22Rv1 (cell line): ENCODE measurements around the gene CDKAL1.

Source experiments
- H3K27ac ChIP-seq: fragments of 450-650 bp; 2 replicates; pipeline ENCODE4 v1.5.1; 2017
- ZFX ChIP-seq: fragments of 450-650 bp; IDR thresholded peaks from 2 replicates; pipeline ENCODE4 v1.6.1; 2017; ENCODE audit warnings: antibody characterized with exemption, borderline replicate concordance
- TF ChIP-seq, protein P1 (sequence below): fragments of 450-650 bp; IDR thresholded peaks from 2 replicates; pipeline ENCODE4 v1.5.1; 2017; ENCODE audit warnings: mild to moderate bottlenecking

Gene CDKAL1

DNA sequence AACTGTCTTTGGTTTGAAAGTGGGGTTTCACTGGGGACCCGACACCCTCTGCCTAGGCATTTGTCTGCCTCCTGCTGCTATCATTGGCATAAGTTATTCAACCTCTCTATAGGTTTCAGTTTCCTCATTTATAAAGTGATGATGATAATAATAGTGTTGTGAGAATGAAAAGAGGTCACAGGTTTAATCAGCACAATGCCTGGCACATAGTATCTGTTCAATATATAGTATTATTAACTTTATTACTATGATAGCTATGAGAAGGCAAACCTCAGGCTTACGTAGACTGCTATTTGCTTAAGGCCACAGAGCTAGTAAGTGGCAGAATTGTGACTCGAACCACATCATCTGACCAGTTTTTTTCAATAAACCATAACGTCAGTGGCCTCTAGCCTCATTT lies 256.8 kb downstream of the CDKAL1 start:
- TF ChIP-seq ZFX: no peak
- TF ChIP-seq, protein P1, sequence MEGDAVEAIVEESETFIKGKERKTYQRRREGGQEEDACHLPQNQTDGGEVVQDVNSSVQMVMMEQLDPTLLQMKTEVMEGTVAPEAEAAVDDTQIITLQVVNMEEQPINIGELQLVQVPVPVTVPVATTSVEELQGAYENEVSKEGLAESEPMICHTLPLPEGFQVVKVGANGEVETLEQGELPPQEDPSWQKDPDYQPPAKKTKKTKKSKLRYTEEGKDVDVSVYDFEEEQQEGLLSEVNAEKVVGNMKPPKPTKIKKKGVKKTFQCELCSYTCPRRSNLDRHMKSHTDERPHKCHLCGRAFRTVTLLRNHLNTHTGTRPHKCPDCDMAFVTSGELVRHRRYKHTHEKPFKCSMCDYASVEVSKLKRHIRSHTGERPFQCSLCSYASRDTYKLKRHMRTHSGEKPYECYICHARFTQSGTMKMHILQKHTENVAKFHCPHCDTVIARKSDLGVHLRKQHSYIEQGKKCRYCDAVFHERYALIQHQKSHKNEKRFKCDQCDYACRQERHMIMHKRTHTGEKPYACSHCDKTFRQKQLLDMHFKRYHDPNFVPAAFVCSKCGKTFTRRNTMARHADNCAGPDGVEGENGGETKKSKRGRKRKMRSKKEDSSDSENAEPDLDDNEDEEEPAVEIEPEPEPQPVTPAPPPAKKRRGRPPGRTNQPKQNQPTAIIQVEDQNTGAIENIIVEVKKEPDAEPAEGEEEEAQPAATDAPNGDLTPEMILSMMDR: no peak

DNA sequence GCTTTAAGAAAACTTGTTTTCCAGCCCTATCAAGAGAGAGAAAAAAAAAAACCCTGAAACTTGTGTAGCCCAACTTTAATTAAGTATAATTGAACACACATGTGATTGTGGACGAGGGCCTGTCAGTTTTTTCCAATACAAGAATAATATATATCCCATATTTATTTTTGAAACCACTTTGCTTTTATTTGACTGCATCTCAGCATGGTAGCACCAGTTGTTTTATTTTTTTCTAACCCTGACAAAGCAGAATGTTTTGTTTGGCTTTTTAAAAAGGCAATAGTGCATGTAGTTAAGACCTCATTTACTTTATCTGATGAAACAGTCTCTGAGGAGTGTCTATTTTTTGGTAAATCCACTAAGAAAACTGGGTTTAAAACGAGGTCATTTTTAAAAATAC lies 257.7 kb downstream of the CDKAL1 start:
- H3K27ac ChIP-seq: no peak overlapping the region
- TF ChIP-seq, protein P1: no peak
- TF ChIP-seq ZFX: no peak

More for the DNA sequence above, 256.8 kb downstream of the CDKAL1 start:
- no peak overlapping the region for H3K27ac ChIP-seq

DNA sequence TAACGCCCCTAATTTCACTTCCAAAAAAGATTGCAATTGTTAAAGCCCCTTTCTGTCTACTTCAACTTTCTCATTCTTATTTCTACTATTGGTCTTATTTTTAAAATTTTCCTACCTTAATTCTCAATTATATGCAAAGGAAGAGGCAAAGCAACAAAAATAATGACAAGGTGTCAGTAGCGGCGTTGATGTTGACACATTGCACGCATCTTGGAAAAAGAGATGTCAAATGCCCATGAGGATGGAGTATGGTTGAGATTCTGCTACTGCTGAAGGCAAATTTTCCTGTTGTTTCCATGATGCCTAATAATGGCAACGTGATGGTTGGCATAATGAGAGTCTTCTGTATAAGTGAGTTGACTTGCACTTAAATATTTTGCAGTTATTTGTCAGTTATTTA lies 258.9 kb downstream of the CDKAL1 start:
- no peak overlapping the region for H3K27ac ChIP-seq
- TF ChIP-seq ZFX: no peak
- TF ChIP-seq, protein P1: no peak

DNA sequence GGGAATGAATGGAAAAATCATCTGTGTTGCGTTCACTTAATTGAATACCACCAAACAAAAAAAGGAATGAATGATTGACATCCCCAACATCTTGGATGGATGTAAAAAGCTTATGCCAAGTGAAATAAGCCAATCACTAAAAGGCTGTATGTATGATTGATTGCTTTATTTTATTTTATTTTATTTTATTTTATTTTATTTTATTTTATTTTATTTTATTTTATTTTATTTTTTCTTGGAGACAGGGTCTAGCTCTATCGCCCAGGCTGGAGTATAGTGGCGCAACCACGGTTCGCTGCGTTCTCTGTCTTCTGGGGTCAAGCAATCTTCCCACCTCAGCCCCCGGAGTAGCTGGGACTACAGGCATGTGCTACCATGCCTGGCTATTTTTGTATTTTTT lies 263.3 kb downstream of the CDKAL1 start:
- H3K27ac ChIP-seq: no peak overlapping the region
- TF ChIP-seq ZFX: no peak
- TF ChIP-seq, protein P1: no peak

DNA sequence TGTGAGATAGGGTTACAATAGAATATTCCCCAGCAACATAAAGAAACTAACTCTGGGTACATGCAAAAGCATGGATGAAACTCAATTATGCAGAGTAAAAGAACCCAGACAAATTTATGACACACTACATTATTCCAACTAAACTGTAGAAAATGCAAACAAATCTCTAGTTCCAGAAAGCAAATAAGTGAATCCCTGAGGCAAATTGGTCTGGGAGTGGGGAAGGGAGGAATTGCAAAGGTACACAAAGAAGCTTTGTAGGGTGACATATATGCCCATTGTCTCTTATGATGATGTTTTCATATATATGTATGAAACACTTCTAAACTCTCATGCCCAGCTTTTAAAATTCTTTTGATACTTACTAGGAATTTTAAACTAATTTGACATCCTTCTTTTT lies 266.0 kb downstream of the CDKAL1 start:
- TF ChIP-seq, protein P1: no peak
- TF ChIP-seq ZFX: no peak

DNA sequence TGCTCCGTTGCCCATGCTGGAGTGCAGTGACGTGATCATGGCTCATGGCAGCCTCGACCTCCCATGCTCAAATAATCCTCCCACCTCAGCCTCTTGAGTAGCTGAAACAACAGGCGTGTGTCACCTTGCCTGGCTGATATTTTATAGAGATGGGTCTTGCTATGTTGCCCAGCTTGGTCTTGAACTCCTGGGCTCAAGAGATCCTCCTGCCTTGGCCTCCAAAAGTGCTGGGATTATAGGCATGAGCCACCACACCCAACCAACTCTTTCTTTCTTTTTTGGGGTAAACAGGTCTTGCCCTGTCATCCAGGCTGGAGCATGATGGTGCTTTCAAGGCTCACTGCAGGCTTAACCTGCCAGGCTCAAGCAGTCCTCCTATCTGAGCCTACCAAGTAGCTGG lies 266.4 kb downstream of the CDKAL1 start:
- TF ChIP-seq, protein P1: no peak
- no peak for TF ChIP-seq ZFX
- no peak overlapping the region for H3K27ac ChIP-seq

More for the DNA sequence above, 266.0 kb downstream of the CDKAL1 start:
- H3K27ac ChIP-seq: no peak overlapping the region

DNA sequence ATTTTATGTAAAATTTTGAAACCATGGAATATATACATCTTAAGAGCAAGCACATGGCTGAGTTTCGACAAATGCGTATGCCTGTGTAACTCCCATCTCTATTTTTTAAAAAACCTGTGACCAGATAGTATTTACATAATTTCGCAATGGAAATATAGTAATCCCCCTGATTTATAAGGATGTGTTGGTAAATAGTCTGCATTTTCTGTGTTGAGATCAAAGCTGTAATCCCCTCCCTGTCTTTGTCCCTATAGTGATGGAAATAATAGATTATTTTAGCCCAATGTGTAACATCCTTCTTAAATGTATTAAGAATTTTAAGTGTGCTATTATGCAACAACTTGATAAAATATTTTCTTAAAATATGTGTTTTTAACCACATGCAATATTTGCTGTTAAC lies 267.3 kb downstream of the CDKAL1 start:
- H3K27ac ChIP-seq: no peak overlapping the region
- no peak for TF ChIP-seq ZFX
- TF ChIP-seq, protein P1: no peak
